Germinal center (tissue), 1 donor: ENCODE results near the gene ACD.
"Not testable (repeated sequence)": the region's sequence is repeated elsewhere in the genome, so short reads cannot be mapped to it uniquely, and the experiment has no call there.

Source experiments
- DNase-seq: peaks from one replicate; pipeline ENCODE4 v3.0.0; 2012; ENCODE audit warnings: mixed read lengths, low spot score

ACD gene

DNA sequence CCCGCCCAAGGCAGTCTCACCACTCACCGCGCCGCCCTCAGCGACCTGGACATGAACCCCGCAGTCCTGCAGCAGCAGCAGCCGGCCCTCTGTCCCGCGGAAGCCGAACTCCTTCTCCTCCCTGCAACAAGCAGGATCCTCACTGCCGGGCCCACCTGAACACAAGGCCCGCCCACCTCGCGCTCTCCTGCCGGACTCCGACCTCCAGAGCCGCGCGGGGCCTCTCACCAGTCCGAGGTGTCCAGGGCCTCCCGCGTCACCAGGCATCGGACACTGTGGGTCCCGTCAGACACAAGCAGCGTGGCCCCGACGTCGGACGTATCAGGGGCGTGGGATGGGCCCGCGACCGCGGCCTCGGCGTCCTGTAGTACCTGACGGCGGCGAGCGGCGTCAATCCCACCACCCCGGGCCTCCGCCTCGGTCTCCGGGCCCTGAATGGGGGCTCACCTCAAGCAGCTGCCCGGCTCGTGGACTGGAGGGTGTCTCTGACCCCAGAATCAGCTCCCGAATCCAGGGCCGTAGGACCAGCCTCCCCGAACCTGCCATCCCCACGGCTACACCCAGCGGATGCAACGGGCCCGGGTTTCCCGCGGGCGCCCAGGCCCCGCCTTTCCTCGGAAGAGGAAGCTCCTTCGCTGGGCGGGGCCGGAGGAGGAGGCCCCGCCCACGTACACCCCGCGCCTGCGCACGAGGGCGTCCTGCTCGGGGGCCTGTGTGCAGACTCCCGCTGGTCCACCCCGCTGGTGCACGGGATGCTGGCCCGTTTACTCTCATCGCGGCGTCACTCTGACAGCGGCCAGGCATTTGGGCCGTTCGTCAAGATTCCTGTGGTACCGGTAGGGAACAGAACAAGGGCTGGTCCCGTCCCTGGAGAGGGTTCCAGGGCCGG is at the start of gene ACD:
Gene ACD (minus strand): TSS at position 586 of the 889 bp plus-strand sequence. CDS start 40 bp downstream, at position 546.
- peak; percentile 98 for DNase-seq

DNA sequence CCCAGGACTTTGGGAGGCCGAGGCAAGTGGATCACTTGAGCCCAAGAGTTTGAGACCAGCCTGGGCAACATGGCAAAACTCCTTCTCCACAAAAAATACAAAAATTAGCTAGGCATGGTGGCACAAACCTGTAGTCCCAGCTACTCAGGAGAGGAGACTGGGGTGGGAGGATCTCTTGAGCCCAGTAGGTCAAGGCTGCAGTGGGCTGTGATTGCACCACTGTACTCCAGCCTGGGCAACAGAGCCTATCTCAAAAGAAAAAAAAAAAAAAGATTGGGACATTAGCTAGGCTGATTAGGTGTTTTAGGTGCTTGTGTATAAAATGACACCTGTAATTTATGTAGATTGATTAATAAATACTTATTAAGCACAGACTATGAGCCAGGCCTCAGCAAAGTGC is 49.0 kb upstream of the ACD start:
- DNase-seq: no peak

DNA sequence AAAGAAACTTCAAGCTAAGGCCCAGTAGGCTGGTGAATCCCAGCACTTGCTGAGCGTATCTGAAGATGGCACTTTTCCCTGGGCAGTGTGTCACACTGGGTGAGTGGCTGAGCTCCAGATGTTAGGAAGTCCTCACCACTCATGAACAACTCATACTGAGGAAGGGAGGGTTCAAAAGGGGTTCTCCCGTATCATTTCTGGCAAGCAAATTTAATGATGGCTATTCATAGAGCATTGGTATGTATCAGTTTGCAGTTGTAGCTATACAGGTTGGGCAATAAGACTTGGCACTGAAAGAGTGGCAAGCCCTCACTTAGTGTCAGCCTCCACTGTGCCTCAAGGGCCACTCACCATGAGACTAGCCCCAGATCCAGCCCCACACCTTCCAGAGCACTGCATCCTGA is 48.3 kb upstream of the ACD start:
- no peak for DNase-seq

DNA sequence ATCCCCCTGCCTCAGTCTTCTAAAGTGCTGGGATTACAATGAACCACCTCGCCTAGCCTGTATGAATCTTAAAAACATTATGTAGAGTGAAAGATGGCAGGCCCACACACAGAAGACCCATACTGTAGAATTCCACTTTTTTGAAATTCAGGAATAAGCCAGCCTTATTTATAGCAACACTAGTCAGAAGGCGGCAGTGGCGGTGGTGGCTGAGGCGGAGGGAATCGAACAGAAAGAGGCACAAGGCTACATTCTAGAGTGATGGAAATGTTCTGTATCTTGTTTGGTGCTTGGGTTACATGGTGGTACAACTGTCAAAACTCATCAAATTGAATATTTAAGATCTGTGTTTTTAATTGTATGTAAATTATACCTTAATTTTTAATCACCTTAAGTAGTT is 47.7 kb upstream of the ACD start:
- no peak for DNase-seq

DNA sequence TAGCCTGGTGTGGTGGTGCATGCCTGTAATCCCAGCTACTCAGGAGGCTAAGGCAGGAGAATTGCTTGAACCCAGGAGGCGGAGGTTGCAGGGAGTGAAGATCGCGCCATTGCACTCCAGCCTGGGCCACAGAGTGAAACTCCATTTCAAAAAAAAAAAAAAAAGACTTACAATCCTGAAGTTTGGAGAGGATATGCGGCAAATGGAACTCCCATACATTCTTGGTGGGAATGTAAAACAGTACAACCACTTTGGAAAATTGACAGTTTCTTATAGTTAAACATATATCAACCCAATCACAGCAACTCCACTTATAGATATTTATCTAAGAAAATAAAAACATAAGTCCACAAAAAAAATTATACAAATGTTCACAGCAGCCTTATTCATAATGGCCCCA is 47.1 kb upstream of the ACD start:
- DNase-seq: no peak

DNA sequence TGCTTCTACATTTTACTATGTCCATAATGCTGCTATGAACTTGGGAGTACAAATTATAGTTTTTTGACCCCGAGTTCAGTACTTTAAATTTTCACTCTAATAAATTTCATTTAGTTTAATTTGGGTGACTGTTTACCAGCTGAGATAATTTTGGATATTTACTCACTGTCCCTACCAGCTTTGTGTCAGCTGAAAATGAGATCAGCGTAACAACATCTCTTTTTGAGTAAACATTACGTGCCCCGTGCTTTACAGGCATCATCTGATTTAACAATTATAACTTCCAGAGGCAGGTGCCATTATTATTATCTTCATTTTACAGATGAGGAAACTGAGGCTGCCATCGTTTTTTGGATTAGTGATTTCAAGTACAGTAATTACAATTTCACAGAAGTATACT is 44.0 kb upstream of the ACD start:
- DNase-seq: no peak

DNA sequence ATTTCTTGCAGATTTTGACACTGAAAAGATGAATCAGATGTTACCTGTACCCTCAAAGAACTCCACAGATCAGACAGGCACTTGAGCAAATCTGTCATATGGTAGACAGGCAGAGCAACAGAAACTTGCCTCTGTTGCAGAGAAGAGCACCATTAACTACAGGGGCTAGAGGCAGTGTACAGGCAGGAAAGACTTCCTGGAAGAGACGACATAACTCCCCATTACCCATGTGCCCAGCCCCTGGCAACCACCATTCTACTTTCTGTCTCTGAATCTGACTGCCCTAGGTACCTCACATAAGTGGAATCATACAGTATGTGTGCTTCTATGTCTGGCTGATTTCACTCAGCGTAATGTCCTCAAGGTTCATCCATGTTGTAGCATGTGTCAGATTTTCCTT is 43.6 kb upstream of the ACD start:
- DNase-seq: no peak

DNA sequence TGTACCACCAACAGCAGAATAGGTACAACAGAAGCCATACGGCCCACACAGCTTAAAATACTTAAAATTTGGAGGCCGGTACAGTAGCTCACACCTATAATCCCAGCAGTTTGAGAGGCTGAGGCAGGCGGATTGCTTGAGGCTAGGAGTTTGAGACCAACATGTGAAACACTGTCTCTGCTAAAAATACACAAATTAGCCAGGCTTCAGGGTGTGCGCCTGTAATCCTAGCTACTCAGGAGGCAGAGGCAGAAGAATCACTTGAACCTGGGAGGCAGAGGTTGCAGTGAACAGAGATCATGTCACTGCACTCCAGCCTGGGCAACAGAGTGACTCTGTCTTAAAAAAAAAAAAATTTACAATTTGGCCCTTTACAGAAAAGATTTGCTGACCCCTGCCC is 42.1 kb upstream of the ACD start:
- no peak for DNase-seq

DNA sequence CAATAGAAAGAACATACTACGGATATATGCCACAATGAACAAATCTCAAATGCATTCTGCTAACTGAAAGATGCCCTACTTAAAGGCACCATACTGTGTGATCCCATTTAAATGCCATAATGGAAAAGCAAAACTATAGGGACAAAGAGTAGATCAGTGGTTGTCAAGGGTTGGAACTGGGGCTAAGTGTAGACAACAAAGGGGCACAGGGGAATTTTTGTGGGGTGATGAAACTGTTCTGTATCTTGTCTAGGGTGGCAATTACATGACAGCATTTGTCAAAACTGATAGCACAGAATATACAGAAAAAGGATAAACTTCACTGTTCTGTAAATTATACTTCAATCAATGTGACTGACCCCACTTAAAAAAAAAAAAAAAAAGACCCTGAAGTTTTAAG is 41.4 kb upstream of the ACD start:
- no peak for DNase-seq

DNA sequence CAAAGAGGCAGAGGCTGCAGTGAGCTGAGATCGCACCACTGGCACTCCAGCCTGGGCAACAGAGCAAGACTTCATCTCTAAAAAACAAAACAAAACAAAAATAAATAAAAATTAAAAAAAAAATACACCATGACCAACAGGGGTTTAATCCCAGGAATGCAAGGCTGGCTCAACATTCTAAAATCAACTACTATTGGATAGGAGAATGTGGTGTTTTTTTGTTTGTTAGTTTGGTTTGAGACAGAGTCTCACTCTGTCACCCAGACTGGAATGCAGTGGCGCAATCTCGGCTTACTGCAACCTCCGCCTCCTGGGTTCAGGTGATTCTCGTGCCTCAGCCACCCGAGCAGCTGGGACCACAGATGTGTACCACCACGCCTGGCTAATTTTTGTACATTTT is 39.2 kb upstream of the ACD start:
- DNase-seq: no peak

DNA sequence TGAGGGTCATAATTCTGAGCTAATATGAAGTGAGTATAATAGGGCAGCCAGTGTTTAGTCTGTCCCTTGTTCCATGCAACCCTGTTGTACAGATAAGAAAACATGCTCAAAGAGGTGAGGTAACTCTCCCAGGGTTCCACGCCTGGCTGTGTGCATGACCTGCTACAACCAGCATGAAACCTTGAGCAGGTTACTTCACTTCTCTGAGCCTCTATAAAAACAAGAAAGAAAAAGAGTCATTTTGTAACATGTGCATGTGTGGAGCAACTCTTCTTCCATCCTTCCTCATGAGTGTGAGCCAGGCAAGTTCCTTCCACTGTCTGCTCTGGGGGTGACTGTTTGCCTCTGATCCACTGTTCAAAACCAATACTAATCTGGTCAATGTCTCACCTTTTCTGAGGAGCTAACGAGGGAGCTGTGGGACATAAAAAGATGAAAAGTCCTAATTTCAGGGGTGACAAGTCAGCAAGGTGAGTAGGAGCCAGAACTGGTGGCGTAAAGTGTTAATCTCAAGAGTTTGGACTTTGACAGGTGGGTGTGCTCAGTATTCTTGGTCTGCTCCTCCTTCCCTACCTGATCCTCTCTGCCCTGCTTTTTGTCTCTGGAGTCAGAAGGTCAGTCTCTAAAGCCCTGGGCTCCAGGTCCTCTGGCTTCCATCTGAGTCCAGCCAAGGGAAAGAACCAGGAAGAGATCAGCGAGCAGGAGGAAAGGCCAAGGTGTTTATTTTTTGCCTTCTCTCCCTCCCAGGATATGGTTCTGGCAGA is 37.5 kb upstream of the ACD start:
- DNase-seq: no peak

DNA sequence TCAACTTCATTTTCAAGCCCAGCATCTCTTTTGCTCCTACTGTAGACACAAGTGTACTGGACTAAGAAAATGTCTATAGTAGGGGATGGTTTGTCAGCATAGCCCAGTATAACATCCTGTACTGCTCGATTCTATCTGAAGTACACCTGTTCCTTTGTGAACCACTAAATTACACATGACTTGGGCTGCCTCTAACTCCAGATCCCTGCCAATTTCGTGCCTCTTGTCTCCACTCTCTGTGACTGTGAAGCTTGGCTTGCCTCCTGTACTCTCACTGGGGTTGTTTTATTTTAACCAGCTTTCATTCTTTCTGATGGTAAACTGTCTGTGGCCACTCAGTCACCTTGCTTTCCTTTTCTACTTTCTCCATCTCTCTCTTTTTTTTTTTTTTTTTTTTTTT is 34.6 kb upstream of the ACD start:
- no peak for DNase-seq

DNA sequence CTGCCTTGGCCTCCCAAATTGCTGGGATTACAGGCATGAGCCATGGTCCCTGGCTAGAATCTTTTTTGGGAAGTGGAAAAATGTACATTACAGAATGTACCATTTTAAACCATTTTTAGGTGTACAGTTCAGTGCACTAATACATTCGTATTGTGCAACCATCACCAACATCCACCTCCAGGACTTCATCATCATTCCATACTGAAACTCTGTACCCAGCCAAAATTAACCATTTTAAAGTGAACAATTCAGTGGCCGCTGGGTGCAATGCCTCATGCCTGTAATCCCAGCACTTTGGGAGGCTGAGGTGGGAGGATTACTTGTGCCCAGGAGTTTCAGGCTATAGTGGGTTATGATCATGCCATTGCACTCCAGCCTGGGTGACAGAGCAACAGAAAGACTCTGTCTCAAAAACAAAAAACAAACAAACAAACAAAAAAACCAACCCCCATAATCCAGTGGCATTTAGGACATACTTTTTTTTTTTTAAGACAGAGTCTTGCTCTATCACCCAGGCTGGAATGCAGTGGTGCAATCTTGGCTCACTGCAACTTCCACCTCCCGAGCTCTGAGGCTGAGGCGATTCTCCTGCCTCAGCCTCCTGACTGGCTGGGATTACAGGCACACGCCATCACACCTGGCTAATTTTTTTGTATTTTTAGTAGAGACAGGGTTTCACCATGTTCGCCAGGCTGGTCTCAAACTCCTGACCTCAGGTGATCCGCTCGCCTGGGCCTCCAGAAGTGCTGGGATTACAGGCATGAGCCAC is 33.6 kb upstream of the ACD start:
- DNase-seq: not testable (repeated sequence)

DNA sequence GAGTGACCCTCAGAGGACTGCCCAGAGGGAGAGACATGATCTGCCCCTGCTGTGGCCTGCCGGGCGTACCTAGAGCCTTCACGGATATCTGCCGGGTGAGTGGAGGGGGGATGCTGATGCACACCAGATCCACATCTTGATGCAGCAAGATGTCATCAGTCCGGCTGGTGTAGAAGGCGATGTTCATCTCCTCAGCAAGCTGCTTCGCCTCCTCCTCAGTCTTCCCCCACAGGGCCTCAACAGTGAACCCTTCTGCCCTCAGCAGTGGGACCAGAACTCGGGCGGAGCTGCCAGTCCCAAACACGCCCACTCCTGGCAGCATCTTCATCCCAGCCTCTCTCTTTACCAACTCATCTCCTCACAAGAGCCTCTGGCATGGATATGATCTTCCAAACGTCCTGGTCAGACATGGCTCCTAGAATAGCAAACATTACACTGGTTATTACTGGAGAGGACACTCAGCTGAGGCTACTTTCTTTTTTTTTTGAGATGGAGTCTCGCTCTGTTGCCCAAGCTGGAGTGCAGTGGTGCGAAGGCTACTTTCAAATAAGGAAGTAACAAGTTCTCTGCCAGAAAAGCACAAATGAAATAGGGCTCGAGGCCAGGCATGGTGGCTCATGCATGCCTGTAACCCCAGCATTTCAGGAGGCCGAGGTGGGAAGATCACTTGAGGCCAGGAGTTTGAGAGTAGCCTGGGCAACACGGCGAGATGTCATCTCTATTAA is 25.5 kb upstream of the ACD start:
- DNase-seq: peak; percentile 34

DNA sequence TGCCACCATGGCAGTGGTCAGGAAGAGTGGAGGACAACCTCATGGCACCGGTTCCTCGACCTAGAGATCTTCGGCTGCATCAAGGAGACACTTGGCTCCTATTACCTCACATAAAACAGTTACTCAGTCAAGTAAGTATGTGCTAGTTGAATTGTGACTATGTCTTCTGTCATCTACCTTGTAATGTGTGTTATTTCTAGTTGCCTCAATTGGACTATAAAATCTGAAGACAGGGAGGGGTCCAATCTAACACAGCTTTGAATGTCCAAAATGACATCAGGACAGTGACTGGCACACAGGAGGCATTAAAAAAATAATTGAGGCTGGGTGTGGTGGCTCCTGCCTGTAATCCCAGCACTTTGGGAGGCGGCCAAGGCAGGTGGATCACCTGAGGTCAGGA is 23.7 kb upstream of the ACD start:
- no peak for DNase-seq

DNA sequence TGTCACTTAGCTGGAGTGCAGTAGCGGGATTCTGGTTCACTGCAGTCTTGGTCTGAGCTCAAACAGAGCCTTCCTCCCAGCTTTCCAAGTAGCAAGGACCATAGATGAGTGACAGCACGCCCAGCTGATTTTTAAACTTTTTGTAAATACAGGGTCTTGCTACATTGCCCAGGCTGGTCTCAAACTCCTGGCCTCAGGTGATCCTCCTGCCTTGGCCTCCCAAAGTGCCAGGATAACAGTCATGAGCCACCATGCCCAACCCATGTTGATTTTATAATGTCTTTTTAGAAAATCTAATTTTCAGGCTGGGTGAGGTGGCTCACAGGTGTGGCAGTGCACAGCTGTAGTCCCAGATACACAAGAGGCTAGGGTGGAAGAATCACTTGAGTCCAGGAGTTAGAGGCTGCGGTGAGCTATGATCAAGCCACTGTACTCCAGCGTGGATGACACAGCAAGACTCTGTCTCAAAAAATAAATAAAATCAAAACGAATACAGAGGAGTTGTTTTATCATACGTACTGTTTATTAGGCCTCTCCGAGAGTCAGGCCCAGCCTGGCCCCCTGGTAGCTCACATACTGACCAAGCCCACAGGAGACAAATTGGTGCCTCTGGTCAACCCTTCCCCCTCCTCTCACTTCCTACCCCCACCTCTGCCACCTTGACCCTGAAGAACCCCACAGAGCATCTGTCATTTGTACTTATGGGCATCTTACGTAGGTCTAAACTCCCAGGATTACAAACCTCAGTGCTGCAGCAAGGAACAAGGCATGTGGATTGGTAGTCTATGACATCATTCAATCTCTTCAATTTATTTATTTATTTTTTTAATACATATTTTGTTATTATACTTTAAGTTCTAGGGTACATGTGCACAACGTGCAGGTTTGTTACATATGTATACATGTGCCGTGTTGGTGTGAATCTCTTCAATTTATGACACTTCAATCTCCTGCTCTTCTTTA is 20.2 kb upstream of the ACD start:
- DNase-seq: no peak

DNA sequence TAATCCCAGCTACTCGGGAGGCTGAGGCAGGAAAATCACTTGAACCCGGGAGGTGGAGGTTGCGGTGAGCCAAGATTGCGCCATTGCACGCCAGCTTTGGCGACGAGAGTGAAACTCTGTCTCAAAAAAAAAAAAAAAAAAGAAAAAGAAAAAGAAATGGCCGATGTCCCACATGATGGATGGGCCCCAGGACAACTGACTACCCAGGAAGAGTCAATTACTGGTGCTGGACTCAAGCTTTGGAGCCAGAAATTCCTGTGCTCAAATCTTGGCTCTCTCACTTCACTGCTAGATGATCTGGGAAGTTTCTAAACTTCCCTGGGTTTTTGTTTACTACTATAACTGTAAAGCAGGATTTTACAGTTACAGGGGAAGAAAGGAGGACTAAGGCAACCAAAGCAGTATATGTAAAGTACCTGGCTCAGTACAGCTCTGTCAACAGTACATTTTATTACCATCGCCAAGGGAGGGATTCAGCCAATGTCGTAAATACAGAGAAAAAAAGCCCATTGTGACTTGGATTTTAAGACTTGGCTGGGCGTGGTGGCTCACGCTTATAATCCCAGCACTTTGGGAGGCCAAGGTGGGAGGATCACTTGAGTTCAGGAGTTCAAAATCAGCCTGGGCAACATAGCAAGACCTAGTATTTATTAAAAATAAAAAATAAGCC is 18.4 kb upstream of the ACD start:
- DNase-seq: no peak

DNA sequence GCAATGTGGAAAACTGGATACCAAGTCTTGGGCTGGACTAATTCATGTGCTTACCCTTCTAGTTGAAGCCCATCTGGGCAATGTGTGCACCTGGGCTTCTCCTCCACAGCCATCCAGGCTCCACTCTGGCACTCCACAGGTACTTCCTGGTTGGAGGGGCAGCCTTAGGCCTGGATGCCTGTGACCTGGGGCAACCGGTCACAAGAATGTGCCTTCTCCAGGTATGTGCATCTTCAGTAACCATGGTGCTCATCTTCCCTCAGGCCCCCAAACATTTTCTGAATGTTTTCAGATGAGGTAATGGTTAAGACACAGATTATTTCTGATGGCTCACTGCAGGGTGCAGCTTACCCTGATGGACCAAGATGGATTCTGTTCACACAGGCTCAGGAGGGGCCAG is 17.7 kb upstream of the ACD start:
- DNase-seq: no peak

DNA sequence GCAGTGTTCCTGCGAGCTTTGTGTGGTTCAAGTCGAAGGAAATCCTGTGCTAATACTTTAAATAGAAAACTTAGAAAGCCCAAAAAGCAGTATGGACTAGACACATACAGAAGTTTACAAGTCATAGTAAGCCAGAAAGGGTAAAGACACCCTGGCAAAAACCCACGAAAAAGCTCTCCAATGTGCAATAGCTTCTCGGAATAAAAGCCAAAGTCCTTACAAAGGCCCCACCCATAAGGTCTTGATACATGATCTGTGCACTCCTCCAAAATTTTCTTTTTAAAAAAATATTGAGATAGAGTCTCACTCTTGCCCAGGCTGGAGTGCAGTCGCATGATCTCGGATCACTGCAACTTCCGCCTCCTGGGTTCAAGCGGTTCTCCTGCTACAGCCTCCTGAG is 16.9 kb upstream of the ACD start:
- DNase-seq: no peak

DNA sequence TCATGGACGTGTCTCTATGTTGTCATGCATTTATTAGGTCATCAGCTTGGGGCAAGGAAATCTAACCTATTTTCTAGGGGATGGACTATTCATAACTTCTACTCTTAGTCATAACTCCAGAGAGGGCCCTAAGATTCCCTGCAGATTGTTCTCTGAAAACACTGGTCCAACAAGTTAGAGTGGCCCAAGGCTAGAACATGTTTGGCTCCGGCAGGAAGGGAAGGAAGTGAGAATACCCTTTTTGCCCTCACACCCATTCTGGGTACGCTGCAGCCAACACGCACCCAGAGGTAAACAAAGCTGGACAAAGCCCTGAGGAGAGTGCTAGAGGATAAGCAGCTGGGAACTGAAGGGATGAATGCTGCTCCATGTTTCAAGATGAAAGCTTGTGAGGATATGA is 16.5 kb upstream of the ACD start:
- no peak for DNase-seq
